Stimulated activated CD8-positive, alpha-beta memory T cell treated with anti-CD3 and anti-CD28 coated beads, Interleukin-4, amount 100 ng/mL, for 1 hour (primary cell): ENCODE measurements around the gene STAT1.

Source experiments
- DNase-seq, 2 donors: peaks; one replicate each; pipeline ENCODE4 v3.0.0-alpha.2; 2020; ENCODE audit warnings: low read depth in 2 of 2, low spot score in 1 of 2

The STAT1 gene

DNA sequence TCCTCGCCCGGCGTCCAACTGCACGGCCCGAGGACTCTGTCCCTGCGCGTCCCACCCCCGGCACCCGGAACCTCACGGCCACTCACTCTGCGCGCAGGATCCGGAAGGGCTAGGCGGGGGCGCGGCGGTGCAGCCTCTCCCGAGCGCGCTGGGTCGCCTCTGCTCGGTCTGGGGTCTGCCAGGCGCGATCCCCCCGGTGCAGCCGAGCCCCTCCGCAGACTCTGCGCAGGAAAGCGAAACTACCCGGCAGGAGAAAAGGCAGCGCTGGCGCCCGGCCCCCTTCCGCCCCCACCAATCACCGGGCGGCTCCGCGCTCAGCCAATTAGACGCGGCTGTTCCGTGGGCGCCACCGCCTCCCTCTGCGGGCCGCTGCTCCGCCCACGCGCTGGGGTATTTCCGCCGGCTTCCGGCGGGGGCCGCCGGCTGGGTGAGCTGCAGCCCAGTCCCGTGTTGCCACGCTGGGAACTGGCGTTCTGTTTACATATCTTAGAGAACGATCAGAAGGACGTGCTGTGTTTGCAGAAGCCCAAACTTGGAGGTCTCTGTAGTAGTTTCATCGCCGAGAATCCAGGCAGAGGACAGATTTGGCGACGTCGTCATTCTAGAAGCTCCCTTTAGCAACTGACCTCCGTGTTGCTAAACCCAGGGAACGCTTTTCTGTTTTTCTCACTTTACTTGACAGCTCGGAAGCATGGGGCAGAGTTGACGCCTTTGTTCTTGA is at the start of gene STAT1:
Gene STAT1 (minus strand): TSS at position 240 of the 721 bp plus-strand sequence. CDS start 4,168 bp downstream, outside the sequence.
- DNase-seq = peak; percentile 89 to 95

DNA sequence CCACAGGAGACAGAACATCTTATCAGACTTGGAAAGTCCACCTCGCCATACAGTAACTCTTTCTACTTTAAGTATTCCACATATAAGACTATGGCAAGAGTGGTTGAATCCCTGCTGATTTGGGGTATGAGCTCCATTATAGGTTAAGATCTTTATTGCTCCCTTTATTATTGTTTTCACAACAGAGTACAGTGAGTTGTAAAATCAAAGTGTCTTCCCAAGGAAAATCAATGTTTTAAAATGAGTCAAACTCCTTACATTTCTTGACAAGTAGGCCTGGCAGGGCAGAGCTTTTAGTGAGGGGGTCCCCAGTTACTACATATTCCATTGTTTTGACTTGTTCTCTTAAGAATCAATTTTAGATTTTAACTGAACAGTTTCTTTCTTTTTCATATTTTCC is 49.6 kb upstream of the STAT1 start:
- DNase-seq = no peak

GRCh38 chr2:191061381-191061980 is 47.5 kb upstream of the STAT1 start:
- no peak for DNase-seq

GRCh38 chr2:191059308-191059707 is 45.3 kb upstream of the STAT1 start:
- DNase-seq = no peak

GRCh38 chr2:191056228-191056627 is 42.3 kb upstream of the STAT1 start:
- DNase-seq = no peak

GRCh38 chr2:191053256-191053655 is 39.3 kb upstream of the STAT1 start:
- DNase-seq = no peak

- DNase-seq = no peak
Observed at GRCh38 chr2:191051825-191052778, 38.1 kb upstream of the STAT1 start.

DNA sequence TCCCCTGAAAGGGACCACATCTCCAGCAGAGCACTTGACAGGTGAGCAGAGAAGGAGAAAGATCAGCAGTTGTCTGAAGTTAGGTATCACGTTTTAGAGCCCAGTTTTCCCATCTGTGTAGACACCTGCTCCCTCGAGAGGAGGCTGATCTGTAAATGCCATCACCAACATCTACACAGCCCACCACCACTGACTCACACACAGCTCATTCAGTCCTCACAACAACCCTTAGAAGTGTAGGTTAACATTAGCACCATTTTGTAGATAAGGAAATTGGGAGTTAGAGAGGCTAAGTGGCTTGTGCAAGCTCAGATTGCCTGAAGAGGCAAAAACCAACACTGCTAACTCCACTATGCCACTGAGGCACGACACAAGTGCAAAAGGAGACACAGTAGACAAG is 37.2 kb upstream of the STAT1 start:
- DNase-seq = no peak

DNA sequence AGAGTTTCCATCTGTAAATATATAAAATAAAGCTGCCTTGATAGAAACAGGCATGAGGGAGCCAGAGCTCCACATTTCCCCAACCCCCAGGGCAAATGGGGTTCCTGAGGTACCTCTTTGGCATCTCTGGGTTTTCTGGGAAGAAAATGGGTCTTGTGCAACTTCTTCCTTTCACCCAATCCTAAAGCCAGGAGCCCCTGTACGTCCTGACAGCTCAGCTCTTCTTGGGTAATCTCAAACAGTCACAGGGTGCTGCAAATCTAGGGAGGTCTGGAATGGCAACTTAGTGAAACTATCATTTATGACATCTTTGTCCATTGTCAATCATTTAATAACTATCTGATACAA is 36.6 kb upstream of the STAT1 start:
- DNase-seq = no peak

GRCh38 chr2:191049728-191050639 is 36.0 kb upstream of the STAT1 start:
- no peak for DNase-seq

GRCh38 chr2:191048073-191048472 is 34.1 kb upstream of the STAT1 start:
- no peak for DNase-seq

DNA sequence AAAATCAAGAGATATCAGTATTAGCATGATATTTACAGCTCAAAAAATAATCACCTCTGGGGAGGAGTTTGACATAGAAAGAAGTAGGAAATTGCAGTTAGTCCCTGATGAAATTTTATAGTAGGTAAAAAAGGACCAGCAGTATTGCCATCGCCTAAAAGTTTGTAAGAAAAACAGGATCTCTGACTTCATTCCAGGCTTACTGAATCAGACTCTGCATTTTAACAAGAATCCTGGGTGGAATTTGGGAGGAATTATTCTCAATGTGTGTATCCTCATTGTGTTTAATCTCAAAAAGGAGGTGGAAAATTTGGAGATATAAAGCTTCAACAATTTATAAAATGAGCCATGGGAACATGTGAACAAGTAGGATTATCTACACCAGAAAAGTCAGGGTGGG is 31.2 kb upstream of the STAT1 start:
- no peak for DNase-seq

- DNase-seq = no peak
Observed at GRCh38 chr2:191043438-191043837, 29.5 kb upstream of the STAT1 start.

- DNase-seq = no peak
Observed at GRCh38 chr2:191041418-191042161, 27.6 kb upstream of the STAT1 start.

DNA sequence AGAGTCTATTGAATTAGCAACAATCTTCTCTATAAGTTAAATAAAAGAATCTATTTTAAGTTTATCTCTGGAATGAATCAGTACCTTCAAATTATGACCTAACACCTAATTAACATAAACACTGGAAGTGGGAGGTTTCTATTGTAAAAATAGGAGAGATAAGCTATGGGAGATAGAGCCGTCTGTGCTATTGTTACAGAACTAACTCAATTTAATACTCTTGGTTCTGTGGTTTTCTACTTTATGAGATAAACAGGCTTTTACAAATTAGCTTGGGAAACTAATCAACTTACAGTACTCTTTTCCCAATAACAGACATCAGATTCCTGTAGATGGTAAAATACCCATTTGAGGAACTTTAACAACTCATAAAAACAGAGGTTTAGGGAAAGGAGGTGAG is 25.6 kb upstream of the STAT1 start:
- DNase-seq = no peak

GRCh38 chr2:191038741-191039140 is 24.8 kb upstream of the STAT1 start:
- DNase-seq = no peak

DNA sequence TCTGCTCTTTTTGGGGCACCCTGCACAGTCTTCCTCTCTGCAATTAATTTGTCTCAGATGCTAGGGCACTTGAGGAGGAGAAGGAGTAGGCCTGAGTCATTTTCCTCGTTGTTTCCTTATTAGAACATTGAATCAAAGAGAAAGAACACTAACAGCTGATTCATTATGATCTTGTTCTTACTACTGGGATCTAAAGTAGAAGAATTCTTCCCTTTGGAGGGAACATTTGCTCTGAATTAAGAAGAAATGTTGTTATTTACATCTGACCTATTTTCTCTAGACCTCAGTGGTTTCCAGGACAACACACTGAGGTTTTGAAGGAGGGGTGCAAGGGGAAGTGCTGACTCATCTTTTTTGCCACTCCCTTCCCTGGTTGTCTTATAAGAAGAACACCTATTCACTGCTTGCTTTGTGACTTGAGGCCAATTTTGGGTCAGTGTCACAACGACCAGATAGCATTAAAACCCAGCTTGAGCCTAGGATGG is 24.3 kb upstream of the STAT1 start:
- no peak for DNase-seq

DNA sequence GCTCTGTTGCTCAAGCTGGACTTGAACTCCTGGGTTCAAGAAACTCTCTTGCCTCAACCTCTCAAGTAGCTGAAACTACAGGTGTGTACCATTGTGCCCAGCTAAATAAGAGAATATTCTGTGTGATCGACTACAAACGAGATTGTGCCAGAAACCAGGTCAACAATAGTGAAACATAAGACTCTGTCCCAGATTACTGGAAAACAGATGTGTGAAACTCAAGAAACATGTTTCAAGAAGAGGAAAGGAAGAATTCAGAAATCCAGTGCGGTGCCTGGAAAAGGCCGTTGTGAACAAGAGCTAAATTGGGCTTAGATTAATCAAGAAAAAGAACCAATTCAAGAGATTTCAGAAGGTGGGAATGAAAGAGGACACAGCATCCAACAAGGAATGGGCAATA is 23.4 kb upstream of the STAT1 start:
- DNase-seq = no peak

GRCh38 chr2:191036363-191036762 is 22.4 kb upstream of the STAT1 start:
- no peak for DNase-seq
